ENCODE results near the gene LIPM.

DNA sequence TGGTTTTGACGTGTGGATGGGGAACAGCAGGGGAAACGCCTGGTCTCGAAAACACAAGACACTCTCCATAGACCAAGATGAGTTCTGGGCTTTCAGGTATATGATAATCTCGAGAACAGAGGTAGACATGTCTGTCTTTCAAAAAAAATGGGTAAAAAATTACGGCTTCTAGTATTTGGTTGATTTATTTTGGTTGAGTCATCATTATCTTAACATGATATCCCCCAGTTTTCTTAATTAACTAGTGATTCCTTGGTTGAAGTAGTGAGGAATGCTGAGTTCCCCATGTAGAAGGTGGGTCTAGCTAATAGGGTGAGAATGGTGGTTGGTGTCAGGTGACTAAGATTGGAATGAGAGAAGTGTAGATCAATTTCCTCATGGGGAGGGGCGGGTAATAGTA is 10.7 kb downstream of the LIPM start:
- TF ChIP-seq, protein P1, sequence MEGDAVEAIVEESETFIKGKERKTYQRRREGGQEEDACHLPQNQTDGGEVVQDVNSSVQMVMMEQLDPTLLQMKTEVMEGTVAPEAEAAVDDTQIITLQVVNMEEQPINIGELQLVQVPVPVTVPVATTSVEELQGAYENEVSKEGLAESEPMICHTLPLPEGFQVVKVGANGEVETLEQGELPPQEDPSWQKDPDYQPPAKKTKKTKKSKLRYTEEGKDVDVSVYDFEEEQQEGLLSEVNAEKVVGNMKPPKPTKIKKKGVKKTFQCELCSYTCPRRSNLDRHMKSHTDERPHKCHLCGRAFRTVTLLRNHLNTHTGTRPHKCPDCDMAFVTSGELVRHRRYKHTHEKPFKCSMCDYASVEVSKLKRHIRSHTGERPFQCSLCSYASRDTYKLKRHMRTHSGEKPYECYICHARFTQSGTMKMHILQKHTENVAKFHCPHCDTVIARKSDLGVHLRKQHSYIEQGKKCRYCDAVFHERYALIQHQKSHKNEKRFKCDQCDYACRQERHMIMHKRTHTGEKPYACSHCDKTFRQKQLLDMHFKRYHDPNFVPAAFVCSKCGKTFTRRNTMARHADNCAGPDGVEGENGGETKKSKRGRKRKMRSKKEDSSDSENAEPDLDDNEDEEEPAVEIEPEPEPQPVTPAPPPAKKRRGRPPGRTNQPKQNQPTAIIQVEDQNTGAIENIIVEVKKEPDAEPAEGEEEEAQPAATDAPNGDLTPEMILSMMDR (IDR thresholded peaks at IDR 0.05 in 4 of 5, conservative IDR thresholded peaks at IDR 0.05 in 1 of 5), result no peak
- TF ChIP-seq POLR2A (IDR thresholded peaks at IDR 0.05), result no peak

All from gastrocnemius medialis (tissue), 4 donors.